ENCODE data around the gene AGAP2. TPM values are rescaled to one million over a fixed set of nuclear protein-coding genes. Genes with fewer than 3 reads are reported as not detected.

The AGAP2 gene
- total and polyA plus RNA-seq, 2 of the 8 experiments (the other 6 are each of a cell fraction or from before 2014, with no cell fraction given): 1.5 TPM

DNA sequence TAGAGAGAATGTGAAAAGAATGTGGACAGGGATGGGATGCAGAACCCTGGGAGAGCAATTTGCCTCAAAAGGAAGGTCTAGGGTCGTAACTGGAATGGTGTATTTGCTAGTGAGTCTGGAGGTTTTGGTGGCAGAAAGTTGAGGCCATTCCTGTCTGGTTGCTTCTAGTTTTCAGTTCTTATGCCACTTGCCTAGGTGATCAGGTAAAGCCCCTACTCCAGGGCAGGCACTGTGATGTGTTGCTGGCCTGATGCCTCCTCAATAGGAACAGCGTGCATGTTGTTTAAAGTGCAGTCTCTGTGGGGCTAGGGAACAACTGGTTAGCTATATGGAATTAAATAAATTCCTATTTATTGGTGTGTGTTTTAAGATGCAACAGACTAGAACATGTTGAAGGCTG, 38.2 kb downstream of the AGAP2 start:
- WGBS, 2 experiments (ENCODE audit: extremely low coverage in 1 of 2, insufficient coverage in 1 of 2, insufficient read length in 1 of 2, insufficient replicate concordance in 2 of 2, low coverage in 1 of 2, low lambda C conversion rate in 2 of 2, missing lambda C conversion rate in 1 of 2): 89% methylated on average over 2 of the region's 2 CpGs; no CpG with 5 or more reads in 1 of the 2 experiments
- ChIA-PET POLR2A (ENCODE audit: partially characterized antibody) (no interaction called here), CTCF (ENCODE audit: partially characterized antibody) (no interaction called here)
- H2BK15ac ChIP-seq (ENCODE audit: low read length): no peak overlapping the region
- FAIRE-seq: no peak
- H3K4me1 ChIP-seq (replicated peaks in 1 of 4; ENCODE audit: control insufficient read depth in 3 of 4, insufficient read depth in 4 of 4, low read length in 3 of 4): no peaks in the 10 kb centered on the region
- peaks cover 4% of the 10 kb centered on the region; the same call in 1 of the 2 replicates for H3K23me2 ChIP-seq (ENCODE audit: low read depth, low read length)
- H3K4me2 ChIP-seq (ENCODE audit: insufficient read depth in 1 of 2, low read depth in 2 of 2, low read length in 2 of 2): no peak overlapping the region
- no peak overlapping the region for H3K18ac ChIP-seq (ENCODE audit: extremely low read depth, low read length)
- H4K91ac ChIP-seq (replicated peaks; ENCODE audit: insufficient read length, low read length): no peak overlapping the region
- H2BK120ac ChIP-seq (replicated peaks; ENCODE audit: low read depth, low read length): no peak overlapping the region
- no peak overlapping the region for H2BK12ac ChIP-seq (ENCODE audit: low read depth, low read length)
- H3K79me1 ChIP-seq (ENCODE audit: low read depth, low read length): no peaks in the 10 kb centered on the region
- H3K36me3 ChIP-seq (ENCODE audit: control insufficient read depth in 2 of 4, insufficient read depth in 4 of 4, low read length in 3 of 4): peaks cover 0 to 4% (median 2%) of the 10 kb centered on the region in 4 experiments; a peak in 4 of 8 replicates
- no peaks in the 10 kb centered on the region for H3K27me3 ChIP-seq (replicated peaks in 1 of 4; ENCODE audit: control insufficient read depth in 3 of 4, extremely low read depth in 1 of 4, insufficient read depth in 3 of 4, low read length in 3 of 4)
- H3K27ac ChIP-seq (ENCODE audit: low read depth, low read length): no peak overlapping the region
- no peak overlapping the region for H3K4ac ChIP-seq (replicated peaks; ENCODE audit: insufficient read length, low read depth, low read length)
- H3K9me3 ChIP-seq (ENCODE audit: insufficient read depth in 2 of 2, low read depth in 1 of 2, low read length in 1 of 2): no peaks in the 10 kb centered on the region
- no peaks in the 10 kb centered on the region for H3K79me2 ChIP-seq (ENCODE audit: control insufficient read depth in 1 of 2, insufficient read depth in 2 of 2, low read length in 2 of 2)
- H2AK5ac ChIP-seq (ENCODE audit: low read depth, low read length): no peak overlapping the region
- TF ChIP-seq POLR2A (IDR thresholded peaks at IDR 0.05; ENCODE audit: control extremely low read depth in 1 of 2, low read depth in 2 of 2, low read length in 2 of 2): no peak
- TF ChIP-seq, protein P1, sequence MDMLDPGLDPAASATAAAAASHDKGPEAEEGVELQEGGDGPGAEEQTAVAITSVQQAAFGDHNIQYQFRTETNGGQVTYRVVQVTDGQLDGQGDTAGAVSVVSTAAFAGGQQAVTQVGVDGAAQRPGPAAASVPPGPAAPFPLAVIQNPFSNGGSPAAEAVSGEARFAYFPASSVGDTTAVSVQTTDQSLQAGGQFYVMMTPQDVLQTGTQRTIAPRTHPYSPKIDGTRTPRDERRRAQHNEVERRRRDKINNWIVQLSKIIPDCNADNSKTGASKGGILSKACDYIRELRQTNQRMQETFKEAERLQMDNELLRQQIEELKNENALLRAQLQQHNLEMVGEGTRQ (IDR thresholded peaks at IDR 0.05; ENCODE audit: low read length): no peak
- TF ChIP-seq, protein P2, sequence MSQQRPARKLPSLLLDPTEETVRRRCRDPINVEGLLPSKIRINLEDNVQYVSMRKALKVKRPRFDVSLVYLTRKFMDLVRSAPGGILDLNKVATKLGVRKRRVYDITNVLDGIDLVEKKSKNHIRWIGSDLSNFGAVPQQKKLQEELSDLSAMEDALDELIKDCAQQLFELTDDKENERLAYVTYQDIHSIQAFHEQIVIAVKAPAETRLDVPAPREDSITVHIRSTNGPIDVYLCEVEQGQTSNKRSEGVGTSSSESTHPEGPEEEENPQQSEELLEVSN (IDR thresholded peaks at IDR 0.05): no peak
- no peak for TF ChIP-seq SIRT6 (IDR thresholded peaks at IDR 0.05; ENCODE audit: low read length)
- TF ChIP-seq SP2 (IDR thresholded peaks at IDR 0.05; ENCODE audit: low read length): no peak
- no peak for TF ChIP-seq TAF7 (optimal IDR thresholded peaks at IDR 0.05; ENCODE audit: borderline replicate concordance, low read depth, low read length)
- no peak for TF ChIP-seq CTBP2 (IDR thresholded peaks at IDR 0.05; ENCODE audit: borderline replicate concordance, insufficient read depth, insufficient read length, low read length)
- no peak for TF ChIP-seq EP300 (IDR thresholded peaks at IDR 0.05; ENCODE audit: borderline replicate concordance in 1 of 2, low read depth in 2 of 2, low read length in 2 of 2)
- no peak for TF ChIP-seq SIN3A (conservative IDR thresholded peaks at IDR 0.05 in 1 of 2, IDR thresholded peaks at IDR 0.05 in 1 of 2; ENCODE audit: low read depth in 1 of 2, low read length in 2 of 2)
- H4K5ac ChIP-seq (ENCODE audit: insufficient read length, low read depth, low read length): no peak overlapping the region
- H3K56ac ChIP-seq (replicated peaks; ENCODE audit: insufficient read length, low read depth, low read length): no peak overlapping the region
- no peak overlapping the region for H3K4me3 ChIP-seq (ENCODE audit: extremely low read depth in 1 of 4, insufficient read depth in 2 of 4, low read depth in 3 of 4, low read length in 4 of 4)
- no peak overlapping the region for H3K14ac ChIP-seq (ENCODE audit: insufficient read length)
- no peak overlapping the region for H2BK20ac ChIP-seq (ENCODE audit: low read length)
- no peak overlapping the region; the same call in 1 of the 2 replicates for H2BK5ac ChIP-seq (ENCODE audit: low read depth, low read length)
- no peaks in the 10 kb centered on the region for H4K20me1 ChIP-seq (replicated peaks in 1 of 2; ENCODE audit: control insufficient read depth in 1 of 2, insufficient read depth in 2 of 2, low read length in 2 of 2)
- no peak overlapping the region for H3K23ac ChIP-seq (ENCODE audit: insufficient read length)
- H4K8ac ChIP-seq (ENCODE audit: extremely low read depth, insufficient read depth, low read length): no peak overlapping the region
- no peak for DNase-seq (ENCODE audit: low read depth in 1 of 2, low spot score in 2 of 2)
- no peak overlapping the region for H2AFZ ChIP-seq (ENCODE audit: low read length)
- H3K9ac ChIP-seq (replicated peaks in 1 of 4; ENCODE audit: extremely low read depth in 1 of 4, low read depth in 3 of 4, low read length in 3 of 4): no peak overlapping the region
